ENCODE data around the gene TLK1. TPM values are rescaled to one million over a fixed set of nuclear protein-coding genes. Genes with fewer than 3 reads are reported as not detected.

The TLK1 gene
- total RNA-seq, 2 experiments from 2014 or later = 29.7 to 150 TPM

DNA sequence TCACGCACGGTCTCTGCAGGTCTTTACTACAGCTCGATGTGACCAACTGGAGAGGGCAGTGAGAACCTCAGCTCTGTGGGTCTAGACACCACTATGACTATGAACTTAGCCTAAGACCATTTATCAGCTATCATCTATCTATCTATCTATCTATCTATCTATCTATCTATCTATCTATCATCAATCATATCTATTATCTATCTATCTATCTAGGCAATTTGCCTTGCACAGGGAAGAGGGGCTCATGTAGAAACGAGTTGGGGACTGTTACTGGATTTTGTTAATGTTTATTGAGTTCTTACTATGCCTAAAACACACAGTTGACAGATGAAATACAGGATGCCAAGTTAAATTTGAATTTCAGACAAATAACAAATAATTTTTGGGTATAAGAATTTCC is 41.1 kb upstream of the TLK1 start:
- ChIA-PET CTCF (ENCODE audit: unreplicated experiment) (no interaction called here), POLR2A (interaction anchor here (0.9 to 1.3 kb wide), 3 partner anchors 12 to 27 kb away, joined by 3 read pairs; no protein-coding TSS in a partner anchor)
- no peaks in the 10 kb centered on the region for H3K79me2 ChIP-seq (ENCODE audit: insufficient read depth, low read depth, low read length)
- BruUV-seq (replicated peaks) = no TSS peak
- no peak overlapping the region for H3K4me2 ChIP-seq (ENCODE audit: low read length)
- H3K4me3 ChIP-seq (ENCODE audit: low read depth, low read length, poor library complexity, severe bottlenecking) = no peak overlapping the region
- DNase-seq (ENCODE audit: low spot score) = no peak
- H4K20me1 ChIP-seq (ENCODE audit: insufficient read depth, low read length) = no peaks in the 10 kb centered on the region
- H3K27ac ChIP-seq (ENCODE audit: low read depth, low read length, poor library complexity, severe bottlenecking) = no peak overlapping the region
- H3K36me3 ChIP-seq (ENCODE audit: insufficient read depth, low read length) = no peaks in the 10 kb centered on the region; the same call in 1 of the 2 replicates
- intact Hi-C loops (cut with micrococcal nuclease; ENCODE audit: unreplicated experiment) = no loop called here
- no peaks in the 10 kb centered on the region for H3K4me1 ChIP-seq (ENCODE audit: insufficient read depth, low read length, poor library complexity, severe bottlenecking)
- TF ChIP-seq EZH2phosphoT487 (IDR thresholded peaks at IDR 0.05; ENCODE audit: borderline replicate concordance, low read depth, low read length) = no peak
- TF ChIP-seq, protein P1, sequence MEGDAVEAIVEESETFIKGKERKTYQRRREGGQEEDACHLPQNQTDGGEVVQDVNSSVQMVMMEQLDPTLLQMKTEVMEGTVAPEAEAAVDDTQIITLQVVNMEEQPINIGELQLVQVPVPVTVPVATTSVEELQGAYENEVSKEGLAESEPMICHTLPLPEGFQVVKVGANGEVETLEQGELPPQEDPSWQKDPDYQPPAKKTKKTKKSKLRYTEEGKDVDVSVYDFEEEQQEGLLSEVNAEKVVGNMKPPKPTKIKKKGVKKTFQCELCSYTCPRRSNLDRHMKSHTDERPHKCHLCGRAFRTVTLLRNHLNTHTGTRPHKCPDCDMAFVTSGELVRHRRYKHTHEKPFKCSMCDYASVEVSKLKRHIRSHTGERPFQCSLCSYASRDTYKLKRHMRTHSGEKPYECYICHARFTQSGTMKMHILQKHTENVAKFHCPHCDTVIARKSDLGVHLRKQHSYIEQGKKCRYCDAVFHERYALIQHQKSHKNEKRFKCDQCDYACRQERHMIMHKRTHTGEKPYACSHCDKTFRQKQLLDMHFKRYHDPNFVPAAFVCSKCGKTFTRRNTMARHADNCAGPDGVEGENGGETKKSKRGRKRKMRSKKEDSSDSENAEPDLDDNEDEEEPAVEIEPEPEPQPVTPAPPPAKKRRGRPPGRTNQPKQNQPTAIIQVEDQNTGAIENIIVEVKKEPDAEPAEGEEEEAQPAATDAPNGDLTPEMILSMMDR (conservative IDR thresholded peaks at IDR 0.05; ENCODE audit: low read length) = no peak
- no peaks in the 10 kb centered on the region for H3K9me2 ChIP-seq (ENCODE audit: insufficient read depth, low read length)
- no peak overlapping the region for H2AFZ ChIP-seq (ENCODE audit: low read length)
- peaks cover 20% of the 10 kb centered on the region; the same call in 1 of the 2 replicates for H3K9me3 ChIP-seq (ENCODE audit: low read length)

GRCh38 chr2:171201271-171201670 is 40.6 kb upstream of the TLK1 start:
- intact Hi-C loops (cut with micrococcal nuclease; ENCODE audit: unreplicated experiment) = no loop called here
- no peak for DNase-seq (ENCODE audit: low spot score)
- H3K9me3 ChIP-seq (ENCODE audit: low read length) = peaks cover 15% of the 10 kb centered on the region; the same call in 1 of the 2 replicates
- no peaks in the 10 kb centered on the region for H3K4me1 ChIP-seq (ENCODE audit: insufficient read depth, low read length, poor library complexity, severe bottlenecking)
- no peaks in the 10 kb centered on the region for H3K79me2 ChIP-seq (ENCODE audit: insufficient read depth, low read depth, low read length)
- H3K4me3 ChIP-seq (ENCODE audit: low read depth, low read length, poor library complexity, severe bottlenecking) = no peak overlapping the region
- TF ChIP-seq EZH2phosphoT487 (IDR thresholded peaks at IDR 0.05; ENCODE audit: borderline replicate concordance, low read depth, low read length) = no peak
- TF ChIP-seq, protein P1 (conservative IDR thresholded peaks at IDR 0.05; ENCODE audit: low read length) = no peak
- no TSS peak for BruUV-seq (replicated peaks)
- no peak overlapping the region for H3K27ac ChIP-seq (ENCODE audit: low read depth, low read length, poor library complexity, severe bottlenecking)
- H4K20me1 ChIP-seq (ENCODE audit: insufficient read depth, low read length) = no peaks in the 10 kb centered on the region
- no peak overlapping the region for H3K4me2 ChIP-seq (ENCODE audit: low read length)
- CTCF ChIA-PET (ENCODE audit: unreplicated experiment) = no interaction called here
- no peaks in the 10 kb centered on the region for H3K9me2 ChIP-seq (ENCODE audit: insufficient read depth, low read length)
- no peak overlapping the region for H2AFZ ChIP-seq (ENCODE audit: low read length)
- H3K36me3 ChIP-seq (ENCODE audit: insufficient read depth, low read length) = no peaks in the 10 kb centered on the region
- POLR2A ChIA-PET = interaction anchor here (0.7 to 1.6 kb wide), 6 partner anchors 7 to 302 kb away, joined by 3 to 6 read pairs (median 3); no protein-coding TSS in a partner anchor

- no peaks in the 10 kb centered on the region for H3K36me3 ChIP-seq (ENCODE audit: insufficient read depth, low read length)
- DNase-seq (ENCODE audit: low spot score) = no peak
- TF ChIP-seq, protein P1 (conservative IDR thresholded peaks at IDR 0.05; ENCODE audit: low read length) = no peak
- TF ChIP-seq EZH2phosphoT487 (IDR thresholded peaks at IDR 0.05; ENCODE audit: borderline replicate concordance, low read depth, low read length) = no peak
- H3K79me2 ChIP-seq (ENCODE audit: insufficient read depth, low read depth, low read length) = no peaks in the 10 kb centered on the region
- BruUV-seq (replicated peaks) = no TSS peak
- H3K4me1 ChIP-seq (ENCODE audit: insufficient read depth, low read length, poor library complexity, severe bottlenecking) = no peaks in the 10 kb centered on the region
- no peak overlapping the region for H2AFZ ChIP-seq (ENCODE audit: low read length)
- H3K9me2 ChIP-seq (ENCODE audit: insufficient read depth, low read length) = no peaks in the 10 kb centered on the region
- CTCF ChIA-PET (ENCODE audit: unreplicated experiment) = no interaction called here
- H3K27ac ChIP-seq (ENCODE audit: low read depth, low read length, poor library complexity, severe bottlenecking) = no peak overlapping the region
- 0 out of 2 replicates have a peak, but pooled peaks cover 11% of the 10 kb centered on the region for H3K9me3 ChIP-seq (ENCODE audit: low read length)
- H3K4me2 ChIP-seq (ENCODE audit: low read length) = no peak overlapping the region
- H3K4me3 ChIP-seq (ENCODE audit: low read depth, low read length, poor library complexity, severe bottlenecking) = no peak overlapping the region
- POLR2A ChIA-PET = interaction anchor here (0.7 to 1.6 kb wide), 3 partner anchors 8 to 301 kb away, joined by 3 to 6 read pairs (median 3); no protein-coding TSS in a partner anchor
- intact Hi-C loops (cut with micrococcal nuclease; ENCODE audit: unreplicated experiment) = no loop called here
- no peaks in the 10 kb centered on the region for H4K20me1 ChIP-seq (ENCODE audit: insufficient read depth, low read length)
Measured at GRCh38 chr2:171200469-171200868, 39.8 kb upstream of the TLK1 start.
